GM12892 (cell line): ENCODE data around the gene SART1.

ENCODE experiments used
- POLR2A ChIP-seq: IDR thresholded peaks from 2 replicates; pipeline ENCODE4 v1.6.1; 2011; ENCODE audit warnings: low read depth, low read length, control low read depth
- POLR2AphosphoS5 ChIP-seq: IDR thresholded peaks from 2 replicates; pipeline ENCODE4 v1.6.1; 2011; ENCODE audit warnings: low read depth, low read length, control low read depth
- TAF1 ChIP-seq: IDR thresholded peaks from 2 replicates; pipeline ENCODE4 v1.6.1; 2011; ENCODE audit warnings: low read depth, mild to moderate bottlenecking, control low read depth, low read length, borderline replicate concordance

- no peak for TF ChIP-seq POLR2AphosphoS5
- no peak for TF ChIP-seq TAF1
- TF ChIP-seq POLR2A = no peak
These were observed 53.4 kb downstream of the SART1 start for GRCh38 chr11:66014804-66015453.
